ENCODE data around the gene ZNF598. TPM values are rescaled to one million over a fixed set of nuclear protein-coding genes. Genes with fewer than 3 reads are reported as not detected.

Gene ZNF598
- total RNA-seq, 1 experiment from 2014 or later = 57.4 TPM

DNA sequence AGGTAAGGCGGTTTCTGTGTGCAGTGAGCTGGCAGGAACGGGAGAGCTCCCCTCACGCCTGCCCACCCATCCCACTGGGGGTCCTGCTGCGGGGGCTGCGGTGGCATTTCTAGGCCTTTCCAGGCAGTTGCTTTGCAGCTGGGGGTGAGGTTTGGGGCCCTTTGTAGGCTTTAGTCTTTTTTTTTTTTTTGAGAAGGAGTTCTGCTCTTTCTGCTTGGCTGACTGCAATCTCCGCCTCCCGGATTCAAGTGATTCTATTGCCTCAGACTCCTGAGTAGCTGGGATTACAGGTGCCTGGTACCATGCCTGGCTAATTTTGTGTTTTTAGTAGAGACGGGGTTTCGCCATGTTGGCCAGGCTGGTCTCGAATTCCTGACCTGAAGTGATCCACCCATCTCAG, 49.3 kb upstream of the ZNF598 start:
- intact Hi-C loops (cut with micrococcal nuclease) = no loop called here
- Histone ChIP-seq H2AFZ (ENCODE audit: low read depth, low read length, poor library complexity, severe bottlenecking) (no peak overlapping the region), H3K4me2 (ENCODE audit: low read length) (no peak overlapping the region), H4K20me1 (ENCODE audit: insufficient read depth) (no peaks in the 10 kb centered on the region), H3K79me2 (ENCODE audit: insufficient read depth, low read length) (no peaks in the 10 kb centered on the region), H3K27me3 (ENCODE audit: insufficient read depth, low read length) (no peaks in the 10 kb centered on the region), H3K27ac (ENCODE audit: low read depth, low read length) (no peak overlapping the region), H3K9me2 (ENCODE audit: insufficient read depth) (no peaks in the 10 kb centered on the region), H3K4me1 (ENCODE audit: control insufficient read depth in 1 of 2, insufficient read depth in 2 of 2, low read length in 2 of 2) (no peaks in the 10 kb centered on the region), H3K9me3 (ENCODE audit: control insufficient read depth in 1 of 2, insufficient read depth in 1 of 2, low read depth in 1 of 2, low read length in 2 of 2) (no peaks in the 10 kb centered on the region), H3K9ac (ENCODE audit: low read length) (no peak overlapping the region), H3K4me3 (replicated peaks in 1 of 2; ENCODE audit: low read depth in 1 of 2, low read length in 2 of 2) (no peak overlapping the region), H3K36me3 (ENCODE audit: control insufficient read depth in 1 of 2, insufficient read depth in 2 of 2, low read length in 2 of 2) (no peaks in the 10 kb centered on the region; a peak in 2 of 4 replicates)
- no TSS peak for BruUV-seq (replicated peaks)
- POLR2A ChIA-PET = no interaction called here
- RAD21 ChIA-PET (ENCODE audit: low non-redundant PET in 1 of 2, low total read pairs in 2 of 2, uncharacterized antibody in 2 of 2, unreplicated experiment in 2 of 2) = no interaction called here
- DNase-seq (ENCODE audit: low read depth, low spot score) (no peak), ATAC-seq (no peak)
- CTCF ChIA-PET = interaction anchor here (0.8 kb wide), 1 partner anchor 43 kb away, joined by 3 read pairs; no protein-coding TSS in a partner anchor
- TF ChIP-seq ELF1 (IDR thresholded peaks at IDR 0.05; ENCODE audit: borderline replicate concordance, low read depth) (no peak), ZFX (IDR thresholded peaks at IDR 0.05) (no peak), YY1 (IDR thresholded peaks at IDR 0.05; ENCODE audit: extremely low read depth, insufficient replicate concordance, low read depth, low read length) (no peak), POLR2A (IDR thresholded peaks at IDR 0.05; ENCODE audit: borderline replicate concordance, extremely low read depth, insufficient read depth, insufficient read length) (no peak), JUND (IDR thresholded peaks at IDR 0.05) (no peak)

DNA sequence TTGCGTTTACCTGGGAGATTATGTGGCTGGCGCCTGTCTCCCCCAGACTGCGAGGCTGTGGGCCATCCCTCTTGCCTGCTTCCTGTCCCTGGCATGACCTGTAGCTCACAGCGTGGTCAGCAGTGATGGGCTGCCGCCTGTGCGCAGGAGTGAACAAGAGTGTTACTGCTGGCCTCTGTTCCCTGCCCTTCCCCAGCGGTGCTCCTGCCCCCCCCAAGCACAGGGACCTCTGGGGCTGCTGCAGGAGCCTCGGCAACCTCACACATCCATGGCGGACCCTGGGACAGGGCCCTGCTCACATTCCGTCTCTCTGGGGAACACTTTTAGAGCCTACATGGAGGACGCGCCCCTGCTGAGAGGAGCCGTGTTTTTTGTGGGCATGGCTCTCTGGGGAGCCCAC, 48.8 kb upstream of the ZNF598 start:
- no peak overlapping the region for H3K4me2 ChIP-seq (ENCODE audit: low read length)
- H3K4me3 ChIP-seq (replicated peaks in 1 of 2; ENCODE audit: low read depth in 1 of 2, low read length in 2 of 2) = no peak overlapping the region
- H3K36me3 ChIP-seq (ENCODE audit: control insufficient read depth in 1 of 2, insufficient read depth in 2 of 2, low read length in 2 of 2) = no peaks in the 10 kb centered on the region; a peak in 2 of 4 replicates
- H3K27me3 ChIP-seq (ENCODE audit: insufficient read depth, low read length) = no peaks in the 10 kb centered on the region
- BruUV-seq (replicated peaks) = no TSS peak
- no peaks in the 10 kb centered on the region for H4K20me1 ChIP-seq (ENCODE audit: insufficient read depth)
- ATAC-seq (no peak), DNase-seq (ENCODE audit: low read depth, low spot score) (no peak)
- ChIA-PET RAD21 (ENCODE audit: low non-redundant PET in 1 of 2, low total read pairs in 2 of 2, uncharacterized antibody in 2 of 2, unreplicated experiment in 2 of 2) (no interaction called here), POLR2A (no interaction called here), CTCF (no interaction called here)
- TF ChIP-seq CTCF (IDR thresholded peaks at IDR 0.05 in 2 of 3, conservative IDR thresholded peaks at IDR 0.05 in 1 of 3; ENCODE audit: borderline replicate concordance in 1 of 3, insufficient read depth in 1 of 3, low read depth in 2 of 3, low read length in 2 of 3) (no peak), POLR2A (IDR thresholded peaks at IDR 0.05; ENCODE audit: borderline replicate concordance, extremely low read depth, insufficient read depth, insufficient read length) (no peak), RAD21 (IDR thresholded peaks at IDR 0.05; ENCODE audit: low read depth) (no peak), SRF (IDR thresholded peaks at IDR 0.05; ENCODE audit: low read depth) (no peak), ZFX (IDR thresholded peaks at IDR 0.05) (no peak), TCF7L2 (IDR thresholded peaks at IDR 0.05; ENCODE audit: borderline replicate concordance, extremely low read depth, insufficient read depth, insufficient read length) (no peak), REST (IDR thresholded peaks at IDR 0.05; ENCODE audit: low read depth) (no peak), POLR2AphosphoS5 (IDR thresholded peaks at IDR 0.05; ENCODE audit: low read depth, low read length) (no peak), FOSL1 (IDR thresholded peaks at IDR 0.05; ENCODE audit: low read depth) (no peak), ZNF274 (IDR thresholded peaks at IDR 0.05; ENCODE audit: low read depth, low read length) (no peak), SIN3A (IDR thresholded peaks at IDR 0.05; ENCODE audit: low read depth) (no peak), EGR1 (IDR thresholded peaks at IDR 0.05; ENCODE audit: low read depth) (no peak), ATF3 (IDR thresholded peaks at IDR 0.05) (no peak), ELF1 (IDR thresholded peaks at IDR 0.05; ENCODE audit: borderline replicate concordance, low read depth) (no peak)
- H3K79me2 ChIP-seq (ENCODE audit: insufficient read depth, low read length) = no peaks in the 10 kb centered on the region
- no peak overlapping the region for H3K27ac ChIP-seq (ENCODE audit: low read depth, low read length)
- H3K9ac ChIP-seq (ENCODE audit: low read length) = no peak overlapping the region
- no peaks in the 10 kb centered on the region for H3K9me3 ChIP-seq (ENCODE audit: control insufficient read depth in 1 of 2, insufficient read depth in 1 of 2, low read depth in 1 of 2, low read length in 2 of 2)
- H3K4me1 ChIP-seq (ENCODE audit: control insufficient read depth in 1 of 2, insufficient read depth in 2 of 2, low read length in 2 of 2) = no peaks in the 10 kb centered on the region
- intact Hi-C loops (cut with micrococcal nuclease) = no loop called here
- no peak overlapping the region for H2AFZ ChIP-seq (ENCODE audit: low read depth, low read length, poor library complexity, severe bottlenecking)
- H3K9me2 ChIP-seq (ENCODE audit: insufficient read depth) = no peaks in the 10 kb centered on the region
